Measurements from ENCODE around the gene ACER3. TPM values are rescaled to one million over a fixed set of nuclear protein-coding genes. Genes with fewer than 3 reads are reported as not detected.

The ACER3 gene
- total and polyA plus RNA-seq, 4 donors: 1.9 to 5.9 (median 4.2) TPM

- Histone ChIP-seq H3K9ac (ENCODE audit: low read depth in 1 of 2, low read length in 2 of 2) (no peak overlapping the region), H3K27me3 (ENCODE audit: control insufficient read depth in 4 of 4, insufficient read depth in 4 of 4, low read length in 3 of 4) (no peaks in the 10 kb centered on the region), H3K36me3 (ENCODE audit: control insufficient read depth in 4 of 4, insufficient read depth in 3 of 4, low read depth in 1 of 4, low read length in 3 of 4) (no peaks in the 10 kb centered on the region), H3K4me1 (ENCODE audit: control insufficient read depth in 4 of 4, insufficient read depth in 4 of 4, low read length in 3 of 4) (peaks cover 0 to 18% (median 9%) of the 10 kb centered on the region in 4 donors), H3K27ac (ENCODE audit: low read depth in 1 of 2, low read length in 2 of 2) (no peak overlapping the region), H3K9me3 (ENCODE audit: control insufficient read depth in 4 of 4, low read length in 3 of 4) (no peaks in the 10 kb centered on the region), H3K4me3 (ENCODE audit: low read depth in 1 of 3, low read length in 3 of 3) (no peak overlapping the region)
- DNase-seq (ENCODE audit: low spot score): no peak
- TF ChIP-seq JUND (IDR thresholded peaks at IDR 0.05) (peak in 1 of 2 donors; percentile 3), EGR1 (IDR thresholded peaks at IDR 0.05; ENCODE audit: low read depth in 2 of 2) (no peak)
- WGBS: 60% methylated on average over 1 of the region's 1 CpG
Measured at GRCh38 chr11:76919467-76919866, 58.7 kb downstream of the ACER3 start.

GRCh38 chr11:76919887-76920746 is 59.4 kb downstream of the ACER3 start:
- 27% methylated on average over 7 of the region's 7 CpGs for WGBS
- Histone ChIP-seq H3K9me3 (ENCODE audit: control insufficient read depth in 4 of 4, low read length in 3 of 4) (no peaks in the 10 kb centered on the region), H3K4me1 (ENCODE audit: control insufficient read depth in 4 of 4, insufficient read depth in 4 of 4, low read length in 3 of 4) (peaks cover 0 to 18% (median 9%) of the 10 kb centered on the region in 4 donors), H3K36me3 (ENCODE audit: control insufficient read depth in 4 of 4, insufficient read depth in 3 of 4, low read depth in 1 of 4, low read length in 3 of 4) (no peaks in the 10 kb centered on the region), H3K4me3 (ENCODE audit: low read depth in 1 of 3, low read length in 3 of 3) (peak overlapping the region in 2 of 3 donors; percentile 13 to 28), H3K9ac (ENCODE audit: low read depth in 1 of 2, low read length in 2 of 2) (no peak overlapping the region), H3K27me3 (ENCODE audit: control insufficient read depth in 4 of 4, insufficient read depth in 4 of 4, low read length in 3 of 4) (no peaks in the 10 kb centered on the region), H3K27ac (ENCODE audit: low read depth in 1 of 2, low read length in 2 of 2) (peak overlapping the region in 1 of 2 donors; percentile 32)
- TF ChIP-seq FOXA2 (IDR thresholded peaks at IDR 0.05) (peak; percentile 7), CTCF (IDR thresholded peaks at IDR 0.05; ENCODE audit: low read depth, low read length, missing input control) (peak; percentile 89), RAD21 (IDR thresholded peaks at IDR 0.05) (peak; percentile 87), JUND (IDR thresholded peaks at IDR 0.05) (peak in 1 of 2 donors; percentile 3), SP1 (IDR thresholded peaks at IDR 0.05) (no peak)
- DNase-seq (ENCODE audit: low spot score): peak; percentile 60

GRCh38 chr11:76927160-76927559 is 66.4 kb downstream of the ACER3 start:
- DNase-seq (ENCODE audit: low spot score): no peak
- H3K4me3 ChIP-seq (ENCODE audit: low read depth in 1 of 3, low read length in 3 of 3): no peak overlapping the region
- no peaks in the 10 kb centered on the region for H3K27me3 ChIP-seq (ENCODE audit: control insufficient read depth in 4 of 4, insufficient read depth in 4 of 4, low read length in 3 of 4)
- H3K36me3 ChIP-seq (ENCODE audit: control insufficient read depth in 4 of 4, insufficient read depth in 3 of 4, low read depth in 1 of 4, low read length in 3 of 4): no peaks in the 10 kb centered on the region
- no peak overlapping the region for H3K27ac ChIP-seq (ENCODE audit: low read depth in 1 of 2, low read length in 2 of 2)
- no peaks in the 10 kb centered on the region for H3K4me1 ChIP-seq (ENCODE audit: control insufficient read depth in 4 of 4, insufficient read depth in 4 of 4, low read length in 3 of 4)
- H3K9ac ChIP-seq (ENCODE audit: low read depth in 1 of 2, low read length in 2 of 2): no peak overlapping the region
- WGBS: 94% methylated on average over 5 of the region's 5 CpGs
- H3K9me3 ChIP-seq (ENCODE audit: control insufficient read depth in 4 of 4, low read length in 3 of 4): no peaks in the 10 kb centered on the region
- TF ChIP-seq FOXA2 (IDR thresholded peaks at IDR 0.05) (no peak), ATF3 (IDR thresholded peaks at IDR 0.05) (no peak), NR2F2 (IDR thresholded peaks at IDR 0.05) (no peak), ZBTB33 (IDR thresholded peaks at IDR 0.05) (no peak)

All from liver (tissue), 9 donors.